CD4-positive, alpha-beta T cell treated with Interleukin-17A for 1 hour (primary cell): ENCODE results near the gene PRKG1.
"Not testable (repeated sequence)": the region's sequence is repeated elsewhere in the genome, so short reads cannot be mapped to it uniquely, and the experiment has no call there.

Source experiments
- DNase-seq: peaks from one replicate; pipeline ENCODE4 v3.0.0-alpha.2; 2020

PRKG1 gene

DNA sequence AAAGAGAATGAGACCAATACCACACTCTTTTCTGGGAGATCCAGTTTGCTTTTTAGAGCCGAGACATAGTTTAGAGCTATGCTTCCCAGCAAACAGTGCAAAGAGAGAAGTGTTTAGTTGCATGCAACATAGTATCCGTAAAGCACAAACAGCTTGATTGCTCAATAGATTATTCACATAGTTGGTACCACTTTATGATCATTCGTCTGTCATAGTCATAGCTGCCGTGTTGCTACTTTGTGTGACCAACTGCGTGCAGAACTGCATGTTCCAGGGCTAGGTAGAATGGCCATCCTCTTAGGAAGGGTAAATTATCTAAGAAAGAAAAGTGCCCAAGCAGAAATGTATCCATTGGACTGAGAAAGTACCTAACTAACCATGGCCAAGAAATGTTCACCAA, 1036.3 kb downstream of the PRKG1 start:
- no peak for DNase-seq

DNA sequence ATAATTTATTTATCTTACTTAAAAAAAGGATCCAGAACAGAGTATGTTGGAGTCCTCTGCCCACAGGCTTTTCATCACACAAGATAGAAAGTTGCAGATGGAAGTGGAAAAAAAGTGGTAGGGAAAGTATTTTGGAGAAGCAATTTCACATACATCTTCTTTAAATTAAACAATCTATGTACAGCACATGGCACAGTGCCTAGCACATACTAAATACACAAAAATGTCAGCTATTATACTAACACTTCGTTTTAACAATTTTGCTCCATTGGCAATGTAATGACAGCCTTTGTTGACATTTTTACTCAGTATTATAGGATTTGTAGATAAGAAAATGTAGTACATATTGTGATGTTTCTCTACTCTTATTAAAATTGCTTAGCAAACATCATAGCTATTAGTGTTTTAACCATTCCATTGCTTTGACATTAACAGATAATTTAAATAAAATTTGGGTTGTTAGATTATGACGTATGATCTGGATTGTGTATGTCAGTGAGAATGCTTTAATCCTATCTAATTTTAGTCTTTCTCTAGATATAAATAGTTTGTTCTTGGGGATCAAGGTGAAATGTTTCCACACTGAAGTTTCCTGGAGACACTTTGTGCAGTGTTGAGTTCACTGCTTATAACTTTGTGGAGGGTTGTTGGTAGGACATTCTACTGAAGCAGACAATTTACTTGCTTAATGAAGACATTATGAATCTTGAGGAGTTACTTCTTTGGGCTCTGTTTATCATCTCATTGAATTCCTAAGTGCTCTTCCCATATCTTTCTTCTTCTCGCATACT, 1037.0 kb downstream of the PRKG1 start:
- DNase-seq = no peak

DNA sequence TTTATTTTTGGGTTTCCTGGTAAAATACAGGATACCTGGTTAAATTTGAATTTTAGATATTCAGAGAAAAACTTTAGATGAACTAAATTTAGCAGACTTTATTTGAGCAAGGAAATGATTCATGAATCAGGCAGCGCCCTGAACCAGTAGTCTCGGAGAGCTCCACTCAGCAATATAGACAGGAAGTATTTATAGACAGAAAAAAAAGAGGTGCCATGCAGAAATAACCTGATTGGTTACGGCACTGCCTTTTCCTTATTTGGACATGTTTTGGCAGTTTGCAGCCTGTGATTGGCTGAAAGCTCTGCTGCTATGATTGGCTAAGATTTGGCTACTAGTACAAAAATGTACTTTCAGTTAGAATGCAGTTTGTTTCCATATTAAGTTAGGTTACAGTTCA, 1041.5 kb downstream of the PRKG1 start:
- no peak for DNase-seq

DNA sequence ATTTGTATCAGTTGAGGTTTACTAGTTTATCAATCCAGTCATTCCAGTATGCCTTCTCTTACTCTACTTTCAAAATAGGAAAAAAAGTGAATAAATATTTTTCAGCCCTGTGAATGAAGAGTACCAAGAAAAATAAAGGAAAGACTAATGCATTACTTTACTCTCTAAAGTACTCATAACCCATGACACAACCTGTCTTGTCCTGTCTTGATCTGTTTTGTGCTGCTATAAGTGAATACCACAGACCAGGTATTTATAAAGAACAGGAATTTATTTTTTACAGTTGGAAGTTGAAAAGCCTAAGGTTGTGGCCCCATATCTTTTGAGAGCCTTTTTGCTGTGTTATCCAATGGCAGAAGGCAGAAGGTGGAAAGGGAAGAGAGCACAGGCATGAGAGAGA, 1045.2 kb downstream of the PRKG1 start:
- no peak for DNase-seq

DNA sequence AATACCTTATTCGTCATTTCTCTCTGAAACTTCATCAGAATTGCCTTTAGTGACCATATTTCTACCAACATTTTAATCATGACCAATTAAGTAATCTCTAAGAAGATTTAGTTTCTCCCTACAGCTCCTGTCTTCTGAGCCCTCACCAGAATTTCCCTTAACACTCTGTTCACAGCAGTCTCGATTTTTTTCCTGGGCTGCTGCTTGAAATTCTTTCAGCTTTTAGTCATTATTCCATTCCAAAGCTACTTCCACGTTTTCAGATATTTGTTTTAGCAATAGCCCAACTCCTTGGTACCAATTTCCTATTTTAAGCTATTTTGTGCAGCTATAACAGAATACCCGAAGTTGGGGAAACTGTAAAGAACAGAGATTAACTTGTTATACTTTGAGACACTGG, 1047.4 kb downstream of the PRKG1 start:
- DNase-seq = no peak

DNA sequence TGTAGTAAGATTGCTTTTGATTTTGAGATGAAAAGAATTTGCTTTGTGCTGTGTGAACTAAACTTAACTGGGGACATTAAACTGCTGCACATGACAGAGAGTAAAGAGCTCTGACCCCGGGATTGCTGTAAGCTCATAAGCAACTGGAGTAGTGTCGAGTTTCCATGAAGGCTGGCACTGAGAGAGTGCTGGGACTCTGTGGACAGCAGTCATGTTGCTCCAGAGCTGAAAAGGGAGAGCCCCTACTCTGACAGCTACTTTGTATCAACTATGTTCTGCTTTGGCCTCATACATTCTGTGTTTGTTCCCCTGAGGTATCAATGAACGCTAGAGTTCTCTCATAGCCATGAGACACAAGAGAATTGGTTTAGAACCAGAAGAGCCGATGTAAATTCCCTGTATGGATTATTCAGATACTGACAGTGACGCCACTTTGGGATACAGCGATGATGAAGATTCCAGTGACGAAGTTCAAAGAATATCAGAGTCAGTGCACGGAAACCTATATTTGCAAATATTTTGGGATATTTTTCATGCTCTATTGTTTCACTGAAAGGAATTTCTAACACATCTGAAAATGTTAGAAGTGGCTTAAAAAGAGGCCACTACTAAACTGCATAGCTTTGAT, 1053.9 kb downstream of the PRKG1 start:
- no peak for DNase-seq

DNA sequence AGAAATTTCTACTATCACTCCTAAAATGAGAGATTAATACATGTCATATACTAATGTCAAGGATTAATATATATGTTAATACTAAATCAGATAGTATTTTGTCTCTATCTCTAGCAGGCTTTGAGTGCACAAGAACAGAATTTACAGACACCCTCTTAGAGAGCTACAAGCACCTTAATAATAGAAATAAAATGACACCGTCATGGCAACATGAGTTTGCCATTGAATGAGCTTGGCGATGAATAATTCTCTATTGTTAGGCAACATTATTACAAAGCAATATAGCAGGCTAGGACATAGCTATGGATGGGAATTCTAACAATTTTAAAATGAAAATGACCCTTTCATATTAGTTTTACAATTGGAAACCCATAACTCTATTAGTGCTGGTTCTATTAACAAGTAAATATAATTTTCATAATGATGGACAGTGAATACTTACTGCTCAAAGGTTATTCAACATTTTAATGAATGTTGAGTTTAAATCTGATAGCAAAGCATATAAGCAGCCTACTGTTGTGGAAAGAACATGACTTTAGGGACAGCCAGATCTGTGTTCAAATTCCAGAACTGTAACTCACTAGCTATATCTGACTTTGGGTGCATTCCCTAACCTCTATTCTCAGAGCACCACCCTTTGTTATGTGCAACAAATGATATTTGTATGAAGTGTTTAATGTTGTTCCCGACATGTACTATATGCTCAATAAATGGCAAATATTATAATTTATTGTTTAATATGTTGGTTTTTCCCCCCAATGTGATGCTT, 1055.3 kb downstream of the PRKG1 start:
- no peak for DNase-seq

DNA sequence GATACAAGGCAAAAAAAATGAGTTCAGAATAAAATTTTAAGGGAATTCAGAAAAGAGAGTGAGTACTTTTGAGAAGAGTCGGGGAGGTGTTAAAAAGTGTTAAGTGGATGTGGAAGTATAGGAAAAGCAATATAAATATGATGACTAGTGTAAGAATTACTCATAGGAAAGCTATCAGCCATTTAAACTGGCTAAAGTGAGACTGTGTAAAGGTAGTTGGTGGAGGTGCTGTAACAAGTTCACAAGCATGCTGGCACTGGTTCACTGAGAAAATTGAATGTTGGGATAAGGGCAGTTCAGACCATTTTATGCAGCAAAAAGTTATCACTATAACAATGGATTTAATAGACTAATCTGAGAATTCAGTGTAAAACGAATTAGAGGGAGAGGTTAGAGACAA, 1060.8 kb downstream of the PRKG1 start:
- DNase-seq = no peak

DNA sequence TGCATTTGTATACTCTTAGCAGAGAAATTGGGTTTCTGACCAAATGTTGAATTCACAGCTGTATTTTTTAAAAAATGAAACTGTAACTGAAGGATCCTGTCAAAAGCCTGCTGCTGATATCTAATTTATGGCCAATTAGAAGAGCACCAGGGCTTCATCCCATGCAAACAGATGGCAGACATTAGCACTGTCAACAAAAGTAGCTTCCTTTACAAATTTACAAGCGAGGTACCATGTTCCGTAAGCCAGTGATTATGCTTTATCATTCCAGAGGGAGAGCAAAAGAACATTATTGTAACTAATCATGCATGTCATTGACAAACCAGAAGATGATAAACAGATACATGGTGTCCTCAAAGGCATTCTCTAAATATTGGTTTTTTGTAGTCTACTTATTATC, 1062.6 kb downstream of the PRKG1 start:
- no peak for DNase-seq

DNA sequence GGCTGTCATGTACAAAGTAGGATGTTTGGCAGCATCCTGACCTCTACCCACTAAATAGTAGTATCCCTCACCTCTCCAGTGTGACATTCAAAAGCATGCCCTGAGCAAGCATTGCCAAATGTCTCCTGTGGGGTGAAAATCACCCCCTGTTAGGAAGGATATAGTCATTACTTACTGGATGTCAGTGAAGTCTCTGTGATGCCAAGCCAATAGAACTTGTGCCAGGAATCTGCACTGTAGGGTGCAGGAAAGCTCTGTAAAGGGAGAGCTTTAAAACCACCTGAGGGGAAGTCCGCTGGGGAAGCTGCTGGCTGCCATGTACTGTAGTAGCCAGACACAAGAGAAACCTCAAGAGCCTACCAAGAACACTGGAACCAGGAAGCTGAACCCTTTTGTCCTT, 1069.1 kb downstream of the PRKG1 start:
- DNase-seq = no peak

DNA sequence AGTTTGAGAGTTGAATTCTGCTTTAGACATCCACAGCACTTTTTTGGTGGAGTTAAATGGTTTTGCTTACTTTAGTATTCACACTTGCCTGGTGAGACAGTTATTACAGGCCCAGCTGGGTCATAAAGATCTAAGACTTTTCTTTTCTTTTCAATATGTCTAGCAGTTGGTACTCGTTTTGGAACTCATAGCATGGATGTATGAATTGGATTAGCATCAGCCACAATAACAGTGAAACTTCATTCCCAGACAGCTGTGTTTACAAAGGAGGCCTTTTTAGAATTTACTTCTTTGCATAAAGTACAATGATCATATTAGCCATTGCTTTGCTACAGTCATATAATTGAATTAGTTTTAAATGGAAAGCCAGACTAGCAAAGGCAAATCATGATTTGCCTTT, 1071.3 kb downstream of the PRKG1 start:
- no peak for DNase-seq

DNA sequence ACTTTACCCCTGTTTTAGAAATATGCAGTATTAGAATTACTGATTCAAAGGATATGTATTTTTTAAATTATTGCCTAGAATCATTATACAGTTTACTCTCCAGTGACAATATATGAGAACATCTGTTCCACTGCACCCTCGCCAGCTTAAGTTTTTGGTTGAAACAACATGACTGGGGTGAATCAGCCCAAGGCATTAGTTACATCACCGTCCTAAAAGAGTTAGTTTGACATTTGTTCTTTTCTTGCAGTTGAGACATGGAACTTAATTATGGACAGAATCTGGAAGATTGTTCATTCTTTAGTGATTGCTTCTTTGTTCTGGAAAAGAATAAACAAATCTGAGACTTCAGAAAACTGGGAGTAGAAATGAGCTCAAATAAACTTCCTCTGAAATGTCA, 1072.5 kb downstream of the PRKG1 start:
- DNase-seq = no peak

DNA sequence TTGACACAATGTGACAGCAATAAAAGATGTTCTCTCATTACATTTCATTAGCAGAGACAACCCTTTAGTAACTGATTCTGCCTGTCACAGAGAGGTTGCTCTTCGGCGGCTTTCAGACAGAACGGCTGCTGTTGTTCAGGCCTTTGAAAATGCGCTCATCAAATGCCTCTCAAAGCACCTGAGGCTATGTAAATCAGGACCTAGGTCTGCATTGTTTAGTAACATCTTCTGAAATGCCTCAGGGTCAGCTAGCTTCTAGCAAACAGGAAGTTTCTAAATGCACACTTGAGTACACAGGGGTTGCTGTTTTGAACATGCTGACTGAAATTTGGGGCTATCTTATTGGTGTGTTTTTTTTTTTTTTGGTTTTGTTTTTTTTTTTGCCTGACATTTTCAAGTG, 1096.5 kb downstream of the PRKG1 start:
- no peak for DNase-seq

DNA sequence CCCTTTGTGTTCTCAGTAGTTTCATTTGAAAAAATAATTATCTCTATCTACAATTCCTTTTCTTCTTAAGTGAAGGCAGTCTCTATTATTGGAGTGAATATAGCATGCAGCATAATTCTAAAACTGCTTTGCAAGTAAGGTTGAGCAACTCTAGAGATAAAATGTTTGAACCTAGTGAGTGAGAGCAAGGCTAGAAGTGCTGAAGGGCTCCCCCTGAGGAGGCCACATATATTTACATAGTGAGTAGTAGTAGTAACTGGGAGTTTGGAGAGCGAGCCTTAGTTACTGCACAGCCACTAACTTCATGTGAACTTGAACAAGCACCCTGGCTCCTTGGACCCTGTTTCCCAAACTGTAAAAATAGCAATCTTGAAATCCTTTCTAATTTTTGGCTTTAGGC, 1098.3 kb downstream of the PRKG1 start:
- no peak for DNase-seq

DNA sequence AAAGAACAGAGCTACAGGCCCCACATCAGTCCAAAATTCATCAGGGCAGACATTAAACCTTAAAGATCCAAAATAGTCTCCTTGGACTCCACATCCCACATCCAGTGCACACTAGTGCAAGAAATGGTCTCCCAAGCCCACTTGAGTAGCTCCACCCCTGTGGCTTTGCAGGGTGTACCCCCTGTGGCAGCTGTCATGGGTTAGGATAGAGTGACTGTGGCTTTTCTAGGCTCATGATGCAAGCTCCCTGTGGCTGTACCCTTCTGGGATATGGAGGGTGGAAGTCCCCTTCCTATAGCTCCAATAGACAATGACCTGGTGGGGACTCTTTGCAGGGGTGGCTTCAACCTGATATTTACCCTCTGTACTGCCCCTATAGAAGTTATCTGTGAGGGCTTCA, 1111.0 kb downstream of the PRKG1 start:
- DNase-seq = no peak

DNA sequence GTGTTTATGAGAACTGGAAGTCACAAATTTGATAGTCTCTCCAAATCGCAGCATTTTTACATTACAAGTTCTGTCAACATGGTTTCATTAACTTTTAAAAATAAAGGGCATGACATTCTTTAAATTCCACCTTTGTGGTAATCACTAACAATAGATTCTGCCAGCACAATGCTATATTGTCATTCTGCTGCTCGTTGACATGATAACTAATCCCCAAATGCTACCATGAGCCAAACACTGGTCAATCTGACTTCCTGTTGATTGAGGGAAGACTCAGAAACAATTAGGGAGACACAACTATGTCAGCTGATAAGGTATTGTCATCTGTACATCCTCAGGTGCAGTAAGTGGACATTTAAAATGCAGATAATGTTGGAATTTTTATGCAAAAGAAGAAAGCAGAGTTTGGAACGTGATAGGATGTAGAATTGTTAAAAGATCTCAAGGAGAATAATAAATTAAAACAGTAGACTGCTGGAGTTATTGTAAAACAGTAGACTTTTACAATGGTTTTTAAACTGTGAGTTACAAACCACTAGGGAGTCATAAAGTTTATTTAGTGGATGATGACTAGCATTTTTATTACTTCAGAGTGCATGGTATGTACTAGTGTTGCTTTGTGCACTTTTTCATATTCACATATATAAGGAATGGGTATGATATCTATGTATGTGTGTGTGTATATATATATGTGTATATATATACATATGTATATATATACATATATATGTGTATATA, 1113.4 kb downstream of the PRKG1 start:
- no peak for DNase-seq

DNA sequence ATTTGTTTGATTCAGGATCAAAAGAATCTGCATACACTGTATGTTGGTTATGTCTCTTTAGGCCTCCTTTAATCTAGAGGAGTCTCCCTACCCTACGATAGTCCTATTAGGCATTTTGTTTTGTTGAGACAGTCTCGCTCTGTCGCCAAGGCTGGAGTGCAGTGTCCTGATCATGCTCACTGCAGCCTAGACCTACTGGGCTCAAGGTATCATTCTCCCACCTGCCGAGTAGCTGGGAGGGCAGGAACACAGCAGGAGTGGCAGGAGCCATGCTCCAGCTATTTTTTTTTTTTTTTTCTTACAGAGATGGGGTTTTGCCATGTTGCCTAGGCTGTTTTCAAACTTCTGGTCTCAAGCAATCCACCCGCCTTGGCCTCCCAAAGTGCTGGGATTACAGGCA, 1116.8 kb downstream of the PRKG1 start:
- no peak for DNase-seq

DNA sequence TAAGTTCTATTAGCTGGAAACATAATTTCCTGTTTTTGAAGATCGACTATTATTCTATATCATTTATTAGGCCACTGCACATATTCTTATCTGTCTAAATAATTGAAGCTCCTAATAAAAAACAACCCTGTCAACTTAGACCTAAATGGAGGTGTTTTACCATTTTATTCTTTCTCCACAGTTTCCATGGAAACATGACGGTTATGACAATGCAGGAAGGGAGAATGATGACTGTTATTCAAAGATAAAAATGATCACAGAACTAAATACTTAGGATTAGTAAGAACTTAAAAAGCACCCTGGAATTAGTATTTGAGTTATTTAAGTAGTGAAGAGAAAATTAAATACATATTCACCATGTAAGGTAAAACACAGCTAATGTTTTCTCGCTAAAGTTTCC, 1119.9 kb downstream of the PRKG1 start:
- DNase-seq = no peak

DNA sequence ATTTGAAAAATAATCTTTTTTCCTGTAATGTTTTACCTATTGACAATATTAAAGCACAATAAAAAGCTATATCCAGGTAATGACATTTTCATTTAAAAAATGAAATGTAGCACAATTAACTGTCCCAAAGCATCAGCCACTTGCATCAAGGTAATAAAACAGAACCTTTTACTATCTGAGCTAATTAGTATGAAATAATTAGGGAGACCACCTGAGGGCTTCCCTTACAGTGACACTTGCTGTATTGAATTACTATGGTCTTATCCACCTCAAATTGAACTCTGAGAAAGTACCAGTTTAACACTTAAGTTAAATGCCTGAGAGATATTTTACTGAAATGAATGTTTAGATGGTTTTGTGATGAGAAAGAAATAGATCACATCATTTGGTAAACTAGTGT, 1120.4 kb downstream of the PRKG1 start:
- DNase-seq = no peak

DNA sequence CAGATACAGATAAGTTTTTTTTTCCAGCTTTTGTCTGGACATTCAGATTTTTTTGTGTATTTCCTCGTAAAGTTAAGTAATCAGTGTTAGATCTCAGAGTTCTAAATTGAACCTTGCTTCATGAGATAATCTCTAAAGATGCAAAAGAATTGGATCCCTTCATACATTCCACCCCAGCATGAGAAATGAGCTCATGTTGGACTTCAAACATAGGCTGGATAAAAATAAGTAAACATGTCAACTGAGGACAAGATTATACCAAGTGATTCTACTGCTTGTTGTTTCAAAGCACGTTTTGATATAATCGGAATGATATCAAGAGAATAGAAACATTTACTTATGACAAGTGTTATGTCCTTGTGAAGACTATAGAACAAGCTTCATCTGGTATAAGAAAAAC, 1122.8 kb downstream of the PRKG1 start:
- DNase-seq = no peak

DNA sequence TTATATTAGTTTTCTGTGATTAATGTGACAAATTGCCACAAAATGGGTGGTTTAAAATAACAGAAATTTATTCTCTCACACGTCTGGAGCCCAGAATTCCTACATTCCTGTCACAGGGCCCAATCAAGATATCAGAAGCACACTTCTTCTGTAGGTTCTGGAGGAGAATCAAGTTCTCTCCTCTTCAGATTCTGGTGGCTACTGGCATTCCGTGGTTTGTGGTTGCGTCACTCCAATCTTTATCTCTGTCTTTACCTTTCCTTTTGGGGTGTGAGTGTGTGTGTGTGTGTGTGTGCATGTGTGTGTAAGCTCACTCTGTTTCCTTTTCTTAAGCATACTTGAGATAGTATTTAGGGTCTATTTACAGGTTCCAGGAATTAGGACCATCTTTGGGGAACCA, 1124.3 kb downstream of the PRKG1 start:
- DNase-seq = no peak

DNA sequence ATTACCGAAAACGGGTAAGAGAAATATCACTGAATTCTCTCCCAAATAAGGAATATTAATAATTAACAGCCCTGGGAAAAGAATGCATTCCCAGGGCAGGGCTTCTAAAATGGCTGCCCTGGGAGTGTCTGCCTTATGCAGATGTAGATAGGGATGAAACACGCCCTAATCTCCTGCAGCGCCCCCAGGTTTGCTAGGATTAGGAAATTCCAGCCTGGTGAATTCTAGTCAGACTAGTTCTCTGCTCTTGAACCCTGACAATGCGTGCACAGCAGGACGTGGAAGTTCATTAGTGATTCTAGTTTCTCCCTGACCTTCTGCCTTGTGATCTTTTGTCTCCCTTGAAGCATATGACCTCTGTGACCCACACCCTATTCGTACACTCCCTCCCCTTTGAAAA, 1130.6 kb downstream of the PRKG1 start:
- DNase-seq = not testable (repeated sequence)

DNA sequence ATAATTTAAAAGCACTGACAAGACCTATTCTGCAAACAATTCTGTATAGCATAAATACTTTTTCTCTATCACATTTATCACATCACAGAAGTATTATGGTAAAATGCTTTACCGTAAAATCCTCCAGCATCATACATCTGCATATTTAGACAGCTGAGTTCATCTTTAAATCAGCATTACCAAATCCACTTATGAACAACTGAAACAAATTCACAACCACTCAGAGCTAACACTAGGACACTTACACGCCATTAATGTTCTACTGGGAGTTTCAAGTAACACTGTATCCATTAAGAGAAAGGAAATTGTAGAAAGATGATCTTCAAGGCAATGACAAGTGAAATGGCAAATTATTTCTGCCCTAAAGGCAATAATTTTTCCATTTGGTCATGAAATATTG, 1134.1 kb downstream of the PRKG1 start:
- no peak for DNase-seq

DNA sequence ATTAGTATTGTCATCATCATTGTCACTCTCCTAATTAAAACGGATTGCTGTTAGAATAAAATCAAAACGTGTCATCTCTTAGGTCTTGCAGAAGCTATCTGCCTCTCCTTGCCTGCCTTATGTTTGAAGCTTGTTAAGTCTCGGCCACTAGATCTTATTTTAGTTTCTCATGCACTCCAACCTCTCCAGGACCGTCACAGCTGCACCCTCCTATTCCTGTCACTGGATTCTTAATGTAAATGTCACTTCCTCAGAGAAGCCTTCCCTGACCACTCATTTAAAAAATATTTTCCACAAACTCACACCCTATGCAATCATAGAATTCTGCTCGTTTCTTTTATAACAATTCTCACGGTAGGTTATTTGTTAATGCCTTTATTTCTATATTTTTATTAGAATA, 1135.9 kb downstream of the PRKG1 start:
- no peak for DNase-seq
